Mammary epithelial cell (primary cell): ENCODE data around the gene ACBD4.

Source experiments
- EZH2 ChIP-seq: IDR thresholded peaks from 2 replicates; pipeline ENCODE4 v1.6.1; 2012; ENCODE audit warnings: low read length, inconsistent platforms, borderline replicate concordance
- TF ChIP-seq, protein P1 (sequence below), 2 donors: IDR thresholded peaks in 1 of 2; conservative IDR thresholded peaks in 1 of 2; 2 replicates each; pipeline ENCODE4 v1.5.1; 2011 to 2012; ENCODE audit warnings: inconsistent platforms in 2 of 2, low read length in 2 of 2, mild to moderate bottlenecking in 2 of 2, control low read depth in 1 of 2, low read depth in 1 of 2; ENCODE audit not compliant: insufficient read depth in 1 of 2; ENCODE audit errors: extremely low read depth in 1 of 2

DNA sequence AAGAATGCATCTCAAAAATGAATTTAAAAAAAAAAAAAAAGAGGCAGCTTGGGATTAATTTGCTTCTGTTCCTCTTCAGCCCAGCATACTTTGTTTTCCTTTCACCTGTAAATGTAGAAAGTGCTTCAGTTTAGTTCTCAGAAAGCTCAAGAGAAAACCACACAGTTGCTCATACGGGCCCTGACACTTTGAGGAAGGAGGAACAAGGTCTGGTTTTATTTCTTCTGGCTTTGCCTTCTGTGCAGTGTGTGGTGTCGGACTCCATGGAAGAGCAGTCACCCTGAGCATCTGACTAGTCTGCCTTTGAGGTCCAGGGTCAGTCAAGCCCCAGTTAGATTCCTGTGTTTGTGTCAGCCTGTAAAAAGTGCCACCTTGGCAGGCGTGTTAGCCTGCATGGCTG, 46.7 kb upstream of the ACBD4 start:
- TF ChIP-seq, protein P1, sequence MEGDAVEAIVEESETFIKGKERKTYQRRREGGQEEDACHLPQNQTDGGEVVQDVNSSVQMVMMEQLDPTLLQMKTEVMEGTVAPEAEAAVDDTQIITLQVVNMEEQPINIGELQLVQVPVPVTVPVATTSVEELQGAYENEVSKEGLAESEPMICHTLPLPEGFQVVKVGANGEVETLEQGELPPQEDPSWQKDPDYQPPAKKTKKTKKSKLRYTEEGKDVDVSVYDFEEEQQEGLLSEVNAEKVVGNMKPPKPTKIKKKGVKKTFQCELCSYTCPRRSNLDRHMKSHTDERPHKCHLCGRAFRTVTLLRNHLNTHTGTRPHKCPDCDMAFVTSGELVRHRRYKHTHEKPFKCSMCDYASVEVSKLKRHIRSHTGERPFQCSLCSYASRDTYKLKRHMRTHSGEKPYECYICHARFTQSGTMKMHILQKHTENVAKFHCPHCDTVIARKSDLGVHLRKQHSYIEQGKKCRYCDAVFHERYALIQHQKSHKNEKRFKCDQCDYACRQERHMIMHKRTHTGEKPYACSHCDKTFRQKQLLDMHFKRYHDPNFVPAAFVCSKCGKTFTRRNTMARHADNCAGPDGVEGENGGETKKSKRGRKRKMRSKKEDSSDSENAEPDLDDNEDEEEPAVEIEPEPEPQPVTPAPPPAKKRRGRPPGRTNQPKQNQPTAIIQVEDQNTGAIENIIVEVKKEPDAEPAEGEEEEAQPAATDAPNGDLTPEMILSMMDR (conservative IDR thresholded peaks at IDR 0.05 in 1 of 2, IDR thresholded peaks at IDR 0.05 in 1 of 2; ENCODE audit: extremely low read depth in 1 of 2, insufficient read depth in 1 of 2, low read depth in 1 of 2, low read length in 2 of 2) = no peak
- no peak for TF ChIP-seq EZH2
